HCT116 (cell line): ENCODE data around the gene NACC2.

ENCODE experiments used
- EZH2 ChIP-seq: fragments of 200-600 bp; sonication (generic); IDR thresholded peaks from 2 replicates; pipeline ENCODE4 v1.6.1; 2017; ENCODE audit warnings: antibody characterized with exemption, mixed run types
- EZH2phosphoT487 ChIP-seq: fragments of 200-600 bp; IDR thresholded peaks from 2 replicates; pipeline ENCODE4 v1.6.1; 2018; ENCODE audit warnings: antibody characterized with exemption, borderline replicate concordance
- JUND ChIP-seq: IDR thresholded peaks from 2 replicates; pipeline ENCODE4 v1.6.1; 2012
- POLR2A ChIP-seq: IDR thresholded peaks from 2 replicates; pipeline ENCODE4 v1.7.0; 2011; ENCODE audit warnings: borderline replicate concordance; ENCODE audit not compliant: insufficient read depth, insufficient read length; ENCODE audit errors: extremely low read depth
- POLR2AphosphoS5 ChIP-seq: IDR thresholded peaks from 2 replicates; pipeline ENCODE4 v1.6.1; 2011; ENCODE audit warnings: mild to moderate bottlenecking, low read depth, low read length, moderate library complexity
- RAD21 ChIP-seq: IDR thresholded peaks from 2 replicates; pipeline ENCODE4 v1.6.1; 2012; ENCODE audit warnings: low read depth, mild to moderate bottlenecking
- SP1 ChIP-seq: IDR thresholded peaks from 2 replicates; pipeline ENCODE4 v1.6.1; 2012; ENCODE audit warnings: low read depth
- YY1 ChIP-seq: IDR thresholded peaks from 2 replicates; pipeline ENCODE4 v1.6.1; 2011; ENCODE audit warnings: low read length, low read depth, moderate library complexity, mild to moderate bottlenecking; ENCODE audit not compliant: insufficient replicate concordance; ENCODE audit errors: extremely low read depth
- ZNF274 ChIP-seq: fragments of 200-500 bp; sonication (Bioruptor generic); IDR thresholded peaks from 2 replicates; pipeline ENCODE4 v1.6.1; 2014; ENCODE audit warnings: mild to moderate bottlenecking, low read depth, low read length, inconsistent platforms
- TF ChIP-seq, protein P1 (sequence below), 3 experiments: fragments of 200-600 bp in 1 of 3; sonication (generic) in 1 of 3; IDR thresholded peaks in 2 of 3; conservative IDR thresholded peaks in 1 of 3; 2 replicates each; pipeline ENCODE4 v1.5.1; 2012 to 2017; ENCODE audit warnings: low read depth in 2 of 3, low read length in 2 of 3, antibody characterized with exemption in 1 of 3, borderline replicate concordance in 1 of 3, control low read depth in 1 of 3, mild to moderate bottlenecking in 1 of 3, mixed read lengths in 1 of 3, mixed run types in 1 of 3, moderate library complexity in 1 of 3; ENCODE audit not compliant: insufficient read depth in 1 of 3
- TF ChIP-seq, protein P2 (sequence below): IDR thresholded peaks from 2 replicates; pipeline ENCODE4 v1.6.1; 2012; ENCODE audit warnings: low read depth
- TF ChIP-seq, protein P3 (sequence below): IDR thresholded peaks from 2 replicates; pipeline ENCODE4 v1.6.1; 2012
- TF ChIP-seq, protein P4 (sequence below): IDR thresholded peaks from 2 replicates; pipeline ENCODE4 v1.6.1; 2012
- TF ChIP-seq, protein P5 (sequence below): IDR thresholded peaks from 2 replicates; pipeline ENCODE4 v1.6.1; 2011; ENCODE audit warnings: mild to moderate bottlenecking, low read length, moderate library complexity; ENCODE audit not compliant: insufficient replicate concordance; ENCODE audit errors: extremely low read depth

DNA sequence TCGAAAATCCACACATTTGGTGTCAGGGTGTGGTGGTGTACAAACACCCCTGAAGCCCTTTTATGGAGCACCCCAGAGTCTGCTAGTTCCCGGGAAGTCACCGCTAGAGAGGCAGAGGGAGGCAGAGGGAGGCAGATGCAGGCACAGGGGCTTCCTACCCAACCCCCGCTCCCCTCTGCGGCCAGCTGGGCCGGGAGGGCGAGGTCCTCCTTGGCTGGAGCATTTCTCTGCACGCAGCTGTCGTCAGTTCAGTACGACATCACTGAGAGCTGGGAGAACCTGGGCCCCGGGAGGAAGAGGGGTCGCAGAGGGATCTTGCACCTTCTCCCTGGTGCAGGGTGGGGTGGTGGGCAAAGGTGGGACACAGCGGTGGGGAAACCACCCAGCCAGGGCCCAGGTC is 118.1 kb downstream of the NACC2 start:
- TF ChIP-seq, protein P1, sequence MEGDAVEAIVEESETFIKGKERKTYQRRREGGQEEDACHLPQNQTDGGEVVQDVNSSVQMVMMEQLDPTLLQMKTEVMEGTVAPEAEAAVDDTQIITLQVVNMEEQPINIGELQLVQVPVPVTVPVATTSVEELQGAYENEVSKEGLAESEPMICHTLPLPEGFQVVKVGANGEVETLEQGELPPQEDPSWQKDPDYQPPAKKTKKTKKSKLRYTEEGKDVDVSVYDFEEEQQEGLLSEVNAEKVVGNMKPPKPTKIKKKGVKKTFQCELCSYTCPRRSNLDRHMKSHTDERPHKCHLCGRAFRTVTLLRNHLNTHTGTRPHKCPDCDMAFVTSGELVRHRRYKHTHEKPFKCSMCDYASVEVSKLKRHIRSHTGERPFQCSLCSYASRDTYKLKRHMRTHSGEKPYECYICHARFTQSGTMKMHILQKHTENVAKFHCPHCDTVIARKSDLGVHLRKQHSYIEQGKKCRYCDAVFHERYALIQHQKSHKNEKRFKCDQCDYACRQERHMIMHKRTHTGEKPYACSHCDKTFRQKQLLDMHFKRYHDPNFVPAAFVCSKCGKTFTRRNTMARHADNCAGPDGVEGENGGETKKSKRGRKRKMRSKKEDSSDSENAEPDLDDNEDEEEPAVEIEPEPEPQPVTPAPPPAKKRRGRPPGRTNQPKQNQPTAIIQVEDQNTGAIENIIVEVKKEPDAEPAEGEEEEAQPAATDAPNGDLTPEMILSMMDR (IDR thresholded peaks at IDR 0.05 in 2 of 3, conservative IDR thresholded peaks at IDR 0.05 in 1 of 3; ENCODE audit: borderline replicate concordance in 1 of 3, insufficient read depth in 1 of 3, low read depth in 2 of 3, low read length in 2 of 3), result no peak
- no peak for TF ChIP-seq POLR2A
- no peak for TF ChIP-seq EZH2
- TF ChIP-seq, protein P2, sequence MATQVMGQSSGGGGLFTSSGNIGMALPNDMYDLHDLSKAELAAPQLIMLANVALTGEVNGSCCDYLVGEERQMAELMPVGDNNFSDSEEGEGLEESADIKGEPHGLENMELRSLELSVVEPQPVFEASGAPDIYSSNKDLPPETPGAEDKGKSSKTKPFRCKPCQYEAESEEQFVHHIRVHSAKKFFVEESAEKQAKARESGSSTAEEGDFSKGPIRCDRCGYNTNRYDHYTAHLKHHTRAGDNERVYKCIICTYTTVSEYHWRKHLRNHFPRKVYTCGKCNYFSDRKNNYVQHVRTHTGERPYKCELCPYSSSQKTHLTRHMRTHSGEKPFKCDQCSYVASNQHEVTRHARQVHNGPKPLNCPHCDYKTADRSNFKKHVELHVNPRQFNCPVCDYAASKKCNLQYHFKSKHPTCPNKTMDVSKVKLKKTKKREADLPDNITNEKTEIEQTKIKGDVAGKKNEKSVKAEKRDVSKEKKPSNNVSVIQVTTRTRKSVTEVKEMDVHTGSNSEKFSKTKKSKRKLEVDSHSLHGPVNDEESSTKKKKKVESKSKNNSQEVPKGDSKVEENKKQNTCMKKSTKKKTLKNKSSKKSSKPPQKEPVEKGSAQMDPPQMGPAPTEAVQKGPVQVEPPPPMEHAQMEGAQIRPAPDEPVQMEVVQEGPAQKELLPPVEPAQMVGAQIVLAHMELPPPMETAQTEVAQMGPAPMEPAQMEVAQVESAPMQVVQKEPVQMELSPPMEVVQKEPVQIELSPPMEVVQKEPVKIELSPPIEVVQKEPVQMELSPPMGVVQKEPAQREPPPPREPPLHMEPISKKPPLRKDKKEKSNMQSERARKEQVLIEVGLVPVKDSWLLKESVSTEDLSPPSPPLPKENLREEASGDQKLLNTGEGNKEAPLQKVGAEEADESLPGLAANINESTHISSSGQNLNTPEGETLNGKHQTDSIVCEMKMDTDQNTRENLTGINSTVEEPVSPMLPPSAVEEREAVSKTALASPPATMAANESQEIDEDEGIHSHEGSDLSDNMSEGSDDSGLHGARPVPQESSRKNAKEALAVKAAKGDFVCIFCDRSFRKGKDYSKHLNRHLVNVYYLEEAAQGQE, result no peak
- TF ChIP-seq, protein P3, sequence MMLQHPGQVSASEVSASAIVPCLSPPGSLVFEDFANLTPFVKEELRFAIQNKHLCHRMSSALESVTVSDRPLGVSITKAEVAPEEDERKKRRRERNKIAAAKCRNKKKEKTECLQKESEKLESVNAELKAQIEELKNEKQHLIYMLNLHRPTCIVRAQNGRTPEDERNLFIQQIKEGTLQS, result no peak
- TF ChIP-seq, protein P4, sequence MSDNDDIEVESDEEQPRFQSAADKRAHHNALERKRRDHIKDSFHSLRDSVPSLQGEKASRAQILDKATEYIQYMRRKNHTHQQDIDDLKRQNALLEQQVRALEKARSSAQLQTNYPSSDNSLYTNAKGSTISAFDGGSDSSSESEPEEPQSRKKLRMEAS, result no peak
- TF ChIP-seq EZH2phosphoT487, result no peak
- TF ChIP-seq SP1, result no peak
- TF ChIP-seq YY1, result no peak
- no peak for TF ChIP-seq POLR2AphosphoS5
- TF ChIP-seq, protein P5, sequence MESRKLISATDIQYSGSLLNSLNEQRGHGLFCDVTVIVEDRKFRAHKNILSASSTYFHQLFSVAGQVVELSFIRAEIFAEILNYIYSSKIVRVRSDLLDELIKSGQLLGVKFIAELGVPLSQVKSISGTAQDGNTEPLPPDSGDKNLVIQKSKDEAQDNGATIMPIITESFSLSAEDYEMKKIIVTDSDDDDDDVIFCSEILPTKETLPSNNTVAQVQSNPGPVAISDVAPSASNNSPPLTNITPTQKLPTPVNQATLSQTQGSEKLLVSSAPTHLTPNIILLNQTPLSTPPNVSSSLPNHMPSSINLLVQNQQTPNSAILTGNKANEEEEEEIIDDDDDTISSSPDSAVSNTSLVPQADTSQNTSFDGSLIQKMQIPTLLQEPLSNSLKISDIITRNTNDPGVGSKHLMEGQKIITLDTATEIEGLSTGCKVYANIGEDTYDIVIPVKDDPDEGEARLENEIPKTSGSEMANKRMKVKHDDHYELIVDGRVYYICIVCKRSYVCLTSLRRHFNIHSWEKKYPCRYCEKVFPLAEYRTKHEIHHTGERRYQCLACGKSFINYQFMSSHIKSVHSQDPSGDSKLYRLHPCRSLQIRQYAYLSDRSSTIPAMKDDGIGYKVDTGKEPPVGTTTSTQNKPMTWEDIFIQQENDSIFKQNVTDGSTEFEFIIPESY, result no peak
- no peak for TF ChIP-seq ZNF274
- TF ChIP-seq JUND, result no peak
- no peak for TF ChIP-seq RAD21
